Measurements from ENCODE around the gene AKR7A3.
"Not testable (repeated sequence)": the region's sequence is repeated elsewhere in the genome, so short reads cannot be mapped to it uniquely, and the experiment has no call there.

Gene AKR7A3

GRCh38 chr1:19285807-19286206 lies 2.8 kb downstream of the AKR7A3 start:
- H3K4me3 Mint-ChIP-seq, H3K9me3 Mint-ChIP-seq, H3K27ac Mint-ChIP-seq, ATAC-seq: not testable (repeated sequence)
- Mint-ChIP-seq H3K36me3 (peaks cover 17% of the 10 kb centered on the region), H3K27me3 (peaks cover 23% of the 10 kb centered on the region), H3K4me1 (peaks cover 12% of the 10 kb centered on the region)

GRCh38 chr1:19285366-19285765 lies 3.2 kb downstream of the AKR7A3 start:
- not testable (repeated sequence) for ATAC-seq, H3K27ac Mint-ChIP-seq
- H3K4me1 Mint-ChIP-seq = peaks cover 12% of the 10 kb centered on the region

GRCh38 chr1:19284881-19285280 lies 3.7 kb downstream of the AKR7A3 start:
- Mint-ChIP-seq H3K9me3 (no peaks in the 10 kb centered on the region), H3K4me3 (no peak overlapping the region), H3K27me3 (peaks cover 20% of the 10 kb centered on the region), H3K4me1 (peaks cover 12% of the 10 kb centered on the region), H3K36me3 (peaks cover 15% of the 10 kb centered on the region), H3K27ac (no peak overlapping the region)
- no peak for ATAC-seq

More at GRCh38 chr1:19285366-19285765, 3.2 kb downstream of the AKR7A3 start:
- H3K4me3 Mint-ChIP-seq, H3K9me3 Mint-ChIP-seq: not testable (repeated sequence)
- Mint-ChIP-seq H3K36me3 (peaks cover 17% of the 10 kb centered on the region), H3K27me3 (peaks cover 23% of the 10 kb centered on the region)

GRCh38 chr1:19283891-19284290 lies 4.7 kb downstream of the AKR7A3 start:
- Mint-ChIP-seq H3K9me3 (no peaks in the 10 kb centered on the region), H3K4me1 (peaks cover 8% of the 10 kb centered on the region), H3K4me3 (no peak overlapping the region), H3K36me3 (peaks cover 10% of the 10 kb centered on the region), H3K27ac (no peak overlapping the region), H3K27me3 (peaks cover 10% of the 10 kb centered on the region)
- ATAC-seq = no peak

- no peak for ATAC-seq
- Mint-ChIP-seq H3K9me3 (peaks cover 8% of the 10 kb centered on the region), H3K4me1 (no peaks in the 10 kb centered on the region), H3K4me3 (no peak overlapping the region), H3K27ac (no peak overlapping the region), H3K27me3 (peaks cover 27% of the 10 kb centered on the region), H3K36me3 (peaks cover 18% of the 10 kb centered on the region)
These were observed 13.9 kb downstream of the AKR7A3 start for GRCh38 chr1:19274636-19275035.

- H3K4me3 Mint-ChIP-seq, ATAC-seq, H3K27ac Mint-ChIP-seq, H3K9me3 Mint-ChIP-seq, H3K4me1 Mint-ChIP-seq: not testable (repeated sequence)
- Mint-ChIP-seq H3K27me3 (peaks cover 27% of the 10 kb centered on the region), H3K36me3 (peaks cover 18% of the 10 kb centered on the region)
These were observed 14.6 kb downstream of the AKR7A3 start for GRCh38 chr1:19273844-19274531.

GRCh38 chr1:19273106-19273843 lies 15.3 kb downstream of the AKR7A3 start:
- Mint-ChIP-seq H3K4me1 (no peaks in the 10 kb centered on the region), H3K4me3 (no peak overlapping the region), H3K9me3 (peaks cover 8% of the 10 kb centered on the region), H3K36me3 (peaks cover 18% of the 10 kb centered on the region), H3K27ac (no peak overlapping the region), H3K27me3 (peaks cover 27% of the 10 kb centered on the region)
- no peak for ATAC-seq

- Mint-ChIP-seq H3K27ac (no peak overlapping the region), H3K9me3 (peaks cover 8% of the 10 kb centered on the region), H3K27me3 (peaks cover 27% of the 10 kb centered on the region), H3K36me3 (peaks cover 18% of the 10 kb centered on the region), H3K4me1 (no peaks in the 10 kb centered on the region), H3K4me3 (no peak overlapping the region)
- ATAC-seq = no peak
These were observed 16.5 kb downstream of the AKR7A3 start for GRCh38 chr1:19272064-19272463.

GRCh38 chr1:19270343-19270730 lies 18.2 kb downstream of the AKR7A3 start:
- not testable (repeated sequence) for H3K4me1 Mint-ChIP-seq, H3K4me3 Mint-ChIP-seq, H3K27ac Mint-ChIP-seq, H3K9me3 Mint-ChIP-seq, ATAC-seq
- H3K27me3 Mint-ChIP-seq = peaks cover 27% of the 10 kb centered on the region
- H3K36me3 Mint-ChIP-seq = peaks cover 13% of the 10 kb centered on the region

GRCh38 chr1:19269427-19270342 lies 18.9 kb downstream of the AKR7A3 start:
- not testable (repeated sequence) for H3K4me3 Mint-ChIP-seq, H3K27ac Mint-ChIP-seq, H3K9me3 Mint-ChIP-seq, H3K4me1 Mint-ChIP-seq, ATAC-seq
- H3K36me3 Mint-ChIP-seq = peaks cover 12% of the 10 kb centered on the region
- peaks cover 27% of the 10 kb centered on the region for H3K27me3 Mint-ChIP-seq

- Mint-ChIP-seq H3K27me3 (peaks cover 23% of the 10 kb centered on the region), H3K27ac (no peak overlapping the region), H3K4me3 (no peak overlapping the region), H3K36me3 (peaks cover 6% of the 10 kb centered on the region), H3K4me1 (no peaks in the 10 kb centered on the region), H3K9me3 (peaks cover under 1% of the 10 kb centered on the region)
- no peak for ATAC-seq
These were observed 20.1 kb downstream of the AKR7A3 start for GRCh38 chr1:19268445-19268844.

- Mint-ChIP-seq H3K27ac (no peak overlapping the region), H3K27me3 (no peaks in the 10 kb centered on the region), H3K4me3 (no peak overlapping the region), H3K9me3 (no peaks in the 10 kb centered on the region), H3K4me1 (no peaks in the 10 kb centered on the region), H3K36me3 (peaks cover 27% of the 10 kb centered on the region)
- ATAC-seq = no peak
These were observed 25.8 kb downstream of the AKR7A3 start for GRCh38 chr1:19262744-19263143.

- Mint-ChIP-seq H3K36me3 (peaks cover 34% of the 10 kb centered on the region), H3K27ac (no peak overlapping the region), H3K9me3 (no peaks in the 10 kb centered on the region), H3K4me3 (no peak overlapping the region), H3K27me3 (no peaks in the 10 kb centered on the region), H3K4me1 (peaks cover 7% of the 10 kb centered on the region)
- no peak for ATAC-seq
These were observed 26.5 kb downstream of the AKR7A3 start for GRCh38 chr1:19262047-19262446.

- Mint-ChIP-seq H3K4me1 (peaks cover 9% of the 10 kb centered on the region), H3K27ac (no peak overlapping the region), H3K36me3 (peaks cover 42% of the 10 kb centered on the region), H3K4me3 (no peak overlapping the region), H3K9me3 (no peaks in the 10 kb centered on the region), H3K27me3 (no peaks in the 10 kb centered on the region)
- ATAC-seq = no peak
These were observed 28.1 kb downstream of the AKR7A3 start for GRCh38 chr1:19260211-19261138.
